SU-DHL-6 (cell line): ENCODE results near the gene GCDH.

Experiments
- H2AFZ ChIP-seq: fragments of 200-600 bp; sonication (generic); 2 replicates; pipeline ENCODE4 v1.6.1; 2014; ENCODE audit warnings: low read depth, mild to moderate bottlenecking, moderate library complexity, mixed read lengths, antibody characterized with exemption, low read length; ENCODE audit not compliant: severe bottlenecking
- H3F3A ChIP-seq: fragments of 200-600 bp; shearing (Covaris generic); 2 replicates; pipeline ENCODE4 v1.6.0; 2016; ENCODE audit warnings: antibody characterized with exemption, mild to moderate bottlenecking; ENCODE audit not compliant: insufficient read depth
- H3K27ac ChIP-seq: fragments of 200-600 bp; sonication (generic); 2 replicates; pipeline ENCODE4 v1.5.1; 2016; ENCODE audit warnings: low read depth, mild to moderate bottlenecking, low read length, moderate library complexity, mixed read lengths
- H3K27me3 ChIP-seq: fragments of 200-600 bp; sonication (generic), shearing (Covaris generic); 2 replicates; pipeline ENCODE4 v1.6.0; 2014; ENCODE audit warnings: mild to moderate bottlenecking, low read length
- H3K36me3 ChIP-seq: fragments of 200-600 bp; sonication (generic); 2 replicates; pipeline ENCODE4 v1.6.1; 2014; ENCODE audit warnings: mild to moderate bottlenecking, low read length, mixed read lengths
- H3K4me2 ChIP-seq: fragments of 300-600, 200-600 bp; shearing (Covaris generic), sonication (generic); 2 replicates; pipeline ENCODE4 v1.6.0; 2014; ENCODE audit warnings: low read length, low read depth, mild to moderate bottlenecking; ENCODE audit not compliant: poor library complexity, severe bottlenecking
- H3K4me3 ChIP-seq: fragments of 200-600 bp; sonication (generic); 2 replicates; pipeline ENCODE4 v1.5.1; 2014; ENCODE audit warnings: antibody characterized with exemption, low read length, mild to moderate bottlenecking, mixed read lengths; ENCODE audit not compliant: insufficient read depth, poor library complexity, severe bottlenecking
- H3K79me2 ChIP-seq: fragments of 200-600 bp; sonication (generic); 2 replicates; pipeline ENCODE4 v1.6.1; 2014; ENCODE audit warnings: mild to moderate bottlenecking, low read length, moderate library complexity; ENCODE audit not compliant: insufficient read depth
- H3K9ac ChIP-seq: fragments of 200-600 bp; sonication (generic); 2 replicates; pipeline ENCODE4 v1.7.0; 2014; ENCODE audit warnings: mild to moderate bottlenecking, low read length
- H3K9me2 ChIP-seq: fragments of 200-600 bp; sonication (generic); replicated peaks from 2 replicates; pipeline ENCODE4 v1.6.1; 2014; ENCODE audit warnings: low read length; ENCODE audit not compliant: insufficient read depth
- H3K9me3 ChIP-seq: fragments of 200-600 bp; sonication (generic); 2 replicates; pipeline ENCODE4 v1.6.1; 2014; ENCODE audit warnings: low read length, mixed read lengths; ENCODE audit not compliant: insufficient read depth
- H4K20me1 ChIP-seq: fragments of 200-600 bp; sonication (generic); 2 replicates; pipeline ENCODE4 v1.6.1; 2014; ENCODE audit warnings: low read depth, mild to moderate bottlenecking, antibody characterized with exemption, low read length, moderate library complexity, mixed read lengths
- CTCF ChIP-seq: fragments of 200-600 bp; sonication (generic); IDR thresholded peaks from one replicate; pipeline ENCODE4 v1.5.1; 2017; ENCODE audit warnings: antibody characterized with exemption, mild to moderate bottlenecking, low read length, moderate library complexity; ENCODE audit not compliant: insufficient read depth, poor library complexity, severe bottlenecking
- EZH2phosphoT487 ChIP-seq: fragments of 200-600 bp; sonication (generic), shearing (Covaris generic); conservative IDR thresholded peaks from 2 replicates; pipeline ENCODE4 v1.6.1; 2018; ENCODE audit warnings: mild to moderate bottlenecking, antibody characterized with exemption, low read length, moderate library complexity, mixed read lengths

GCDH gene

DNA sequence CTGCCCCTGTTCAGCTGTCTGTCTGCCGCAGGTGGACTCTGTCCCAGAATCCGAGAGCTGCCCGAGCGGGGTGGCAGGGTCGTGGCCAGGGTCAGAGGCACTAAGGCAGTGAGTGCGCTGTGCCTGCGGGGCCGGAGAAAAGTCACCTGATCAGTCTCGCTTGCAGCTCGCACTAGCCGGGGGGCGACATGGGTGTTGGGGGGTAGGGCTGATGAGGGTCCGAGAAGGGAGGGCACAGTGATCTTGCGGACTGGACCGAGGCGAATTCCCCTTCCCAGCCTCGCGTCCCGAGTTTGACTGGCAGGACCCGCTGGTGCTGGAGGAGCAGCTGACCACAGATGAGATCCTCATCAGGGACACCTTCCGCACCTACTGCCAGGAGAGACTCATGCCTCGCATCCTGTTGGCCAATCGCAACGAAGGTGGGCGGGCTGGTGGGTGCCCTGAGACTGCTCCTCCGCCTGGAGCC is 627 bp downstream of the GCDH start:
- H3K9ac ChIP-seq: peak overlapping the region; percentile 57
- TF ChIP-seq EZH2phosphoT487 (no peak), CTCF (no peak)
- peak overlapping the region; percentile 64 for H3K4me3 ChIP-seq
- H4K20me1 ChIP-seq: no peaks in the 10 kb centered on the region
- H3K9me3 ChIP-seq: no peaks in the 10 kb centered on the region
- H3K36me3 ChIP-seq: no peaks in the 10 kb centered on the region
- no peak overlapping the region for H3K27ac ChIP-seq
- peak overlapping the region; percentile 88 for H3K4me2 ChIP-seq
- no peak overlapping the region for H2AFZ ChIP-seq
- H3K27me3 ChIP-seq: no peaks in the 10 kb centered on the region
- H3K9me2 ChIP-seq: no peaks in the 10 kb centered on the region
- no peaks in the 10 kb centered on the region for H3F3A ChIP-seq
- peaks cover 7% of the 10 kb centered on the region for H3K79me2 ChIP-seq

DNA sequence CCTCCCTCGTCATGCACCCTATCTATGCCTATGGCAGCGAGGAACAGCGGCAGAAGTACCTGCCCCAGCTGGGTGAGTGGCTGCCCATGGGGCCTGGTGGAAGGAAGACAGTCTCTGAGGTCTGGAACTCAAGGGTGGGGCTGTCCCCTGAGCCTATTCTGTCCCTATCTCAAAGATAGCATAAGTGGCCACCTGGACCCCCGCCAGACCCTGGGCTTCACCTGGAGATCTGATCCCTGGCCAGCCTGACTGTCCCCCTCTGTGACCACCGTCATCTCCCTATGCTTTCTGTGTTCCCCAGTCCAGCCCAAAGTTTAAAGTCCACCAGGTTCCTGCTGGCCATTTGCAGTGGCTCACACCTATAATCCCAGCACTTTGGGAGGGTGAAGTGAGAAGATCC is 2.6 kb downstream of the GCDH start:
- no peak overlapping the region for H3K4me3 ChIP-seq
- H4K20me1 ChIP-seq: no peaks in the 10 kb centered on the region
- H3K9me3 ChIP-seq: no peaks in the 10 kb centered on the region
- H3K9ac ChIP-seq: no peak overlapping the region
- no peaks in the 10 kb centered on the region for H3K27me3 ChIP-seq
- no peak for TF ChIP-seq EZH2phosphoT487
- no peak for TF ChIP-seq CTCF
- no peak overlapping the region for H3K27ac ChIP-seq
- H3K36me3 ChIP-seq: no peaks in the 10 kb centered on the region
- no peak overlapping the region for H2AFZ ChIP-seq
- H3K79me2 ChIP-seq: peaks cover 7% of the 10 kb centered on the region
- no peak overlapping the region for H3K4me2 ChIP-seq
- no peaks in the 10 kb centered on the region for H3F3A ChIP-seq
- no peaks in the 10 kb centered on the region for H3K9me2 ChIP-seq

DNA sequence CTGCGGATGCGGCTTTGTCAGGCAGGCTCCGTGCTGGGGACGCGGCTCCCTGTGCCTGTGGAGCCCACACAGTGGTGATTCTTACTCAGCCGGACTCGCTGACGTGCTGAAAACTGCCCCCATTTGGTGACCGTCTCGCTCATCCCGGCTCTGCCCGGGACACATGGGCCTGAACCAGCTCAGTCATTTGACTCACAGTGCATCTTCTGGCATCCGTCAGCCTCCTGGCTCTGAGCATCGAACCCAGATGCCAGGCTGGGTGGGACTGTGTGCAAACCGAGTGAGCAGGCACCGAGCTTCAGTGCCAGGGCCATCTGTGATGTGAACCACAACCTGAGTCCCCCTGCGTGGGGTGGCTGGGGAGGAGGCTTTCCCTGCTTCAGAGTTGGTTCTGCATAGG is 5.5 kb downstream of the GCDH start:
- H3K9me3 ChIP-seq: no peaks in the 10 kb centered on the region
- TF ChIP-seq EZH2phosphoT487: no peak
- no peak for TF ChIP-seq CTCF
- H3K4me2 ChIP-seq: no peak overlapping the region
- no peaks in the 10 kb centered on the region for H4K20me1 ChIP-seq
- no peak overlapping the region for H3K27ac ChIP-seq
- no peak overlapping the region for H2AFZ ChIP-seq
- H3K79me2 ChIP-seq: peaks cover 6% of the 10 kb centered on the region
- no peaks in the 10 kb centered on the region for H3K9me2 ChIP-seq
- H3K27me3 ChIP-seq: no peaks in the 10 kb centered on the region
- no peak overlapping the region for H3K4me3 ChIP-seq
- no peaks in the 10 kb centered on the region for H3F3A ChIP-seq
- no peak overlapping the region for H3K9ac ChIP-seq
- no peaks in the 10 kb centered on the region for H3K36me3 ChIP-seq
